B cell (primary cell): ENCODE data around the gene PCYOX1L. TPM values are rescaled to one million over a fixed set of nuclear protein-coding genes. Genes with fewer than 3 reads are reported as not detected.
A peak's percentile ranks its signal among the peaks of the same experiment; 100 is the strongest.

Source experiments
- ATAC-seq: fragments of 200-7000 bp; cut with Tn5 transposase; one replicate; pipeline ENCODE4 v1.10.0; 2021; ENCODE audit warnings: low read depth, mild to moderate bottlenecking, moderate number of reproducible peaks, moderate library complexity
- CTCF ChIA-PET: fragments of 350-600 bp; sonication (Branson Sonifier 250); formaldehyde crosslinking; loops from one replicate; lab custom pipeline; 2021; ENCODE audit warnings: antibody characterized with exemption, inconsistent platforms; lab: Charles Lee
- POLR2A ChIA-PET: fragments of 350-600 bp; sonication (Branson Sonifier 250); formaldehyde crosslinking; loops from one replicate; lab custom pipeline; 2021; ENCODE audit warnings: antibody characterized with exemption; lab: Charles Lee
- DNase-seq: peaks from one replicate; pipeline ENCODE4 v3.0.0; 2013
- H2AFZ ChIP-seq: 2 replicates; pipeline ENCODE4 v1.6.1; 2012; ENCODE audit warnings: mild to moderate bottlenecking, low read depth, low read length; ENCODE audit not compliant: insufficient read depth, poor library complexity, severe bottlenecking
- H3K27ac ChIP-seq, 2 donors: 1 replicate in 1 of 2; 2 replicates in 1 of 2; pipeline ENCODE4 v1.5.1; 2012 to 2013; ENCODE audit warnings: low read length in 2 of 2, mild to moderate bottlenecking in 2 of 2, moderate library complexity in 1 of 2
- H3K27me3 ChIP-seq, 4 experiments: fragments of 200-600 bp in 1 of 4; sonication (generic) in 1 of 4; replicated peaks in 1 of 4; 1 replicate in 2 of 4; 2 replicates in 2 of 4; pipeline versions ENCODE4 v1.6.1 to v1.7.0; 2013 to 2016; ENCODE audit warnings: low read length in 3 of 4, mild to moderate bottlenecking in 2 of 4, mixed read lengths in 1 of 4, moderate library complexity in 1 of 4; ENCODE audit not compliant: insufficient read depth in 4 of 4, control insufficient read depth in 3 of 4; ENCODE audit errors: control extremely low read depth in 1 of 4
- H3K36me3 ChIP-seq, 2 experiments: replicated peaks in 1 of 2; 1 replicate in 1 of 2; 2 replicates in 1 of 2; pipeline versions ENCODE4 v1.6.1 to v1.7.1; 2013; ENCODE audit warnings: low read length in 1 of 2; ENCODE audit not compliant: insufficient read depth in 2 of 2, control insufficient read depth in 1 of 2; ENCODE audit errors: control extremely low read depth in 1 of 2, extremely low read depth in 1 of 2
- H3K4me1 ChIP-seq, 2 donors: fragments of 200-600 bp in 1 of 2; sonication (generic) in 1 of 2; 1 replicate in 1 of 2; 2 replicates in 1 of 2; pipeline versions ENCODE4 v1.5.1 to v1.6.1; 2013 to 2017; ENCODE audit warnings: low read length in 2 of 2; ENCODE audit not compliant: control insufficient read depth in 2 of 2, insufficient read depth in 2 of 2
- H3K4me2 ChIP-seq: replicated peaks from 2 replicates; pipeline ENCODE3; 2012; ENCODE audit warnings: mild to moderate bottlenecking, low read depth, low read length; ENCODE audit not compliant: poor library complexity, severe bottlenecking
- H3K4me3 ChIP-seq, 5 experiments: fragments of 200-600 bp in 1 of 5; sonication (generic) in 1 of 5; 1 replicate in 3 of 5; 2 replicates in 2 of 5; pipeline versions ENCODE4 v1.5.1 to v1.7.0; 2011 to 2016; ENCODE audit warnings: low read length in 4 of 5, mild to moderate bottlenecking in 4 of 5, low read depth in 2 of 5, control low read depth in 1 of 5, moderate library complexity in 1 of 5; ENCODE audit not compliant: insufficient read depth in 1 of 5; ENCODE audit errors: control extremely low read depth in 1 of 5, extremely low read depth in 1 of 5
- H3K79me2 ChIP-seq: fragments of 200-600 bp; sonication (generic); one replicate; pipeline ENCODE4 v1.6.0; 2016; ENCODE audit warnings: low read length; ENCODE audit not compliant: control insufficient read depth, insufficient read depth
- H3K9ac ChIP-seq: fragments of 200-600 bp; sonication (generic); 2 replicates; pipeline ENCODE4 v1.6.1; 2017; ENCODE audit warnings: mild to moderate bottlenecking, low read length, moderate library complexity
- H3K9me3 ChIP-seq, 3 donors: one replicate each; pipeline versions ENCODE4 v1.6.1 to v1.7.1; 2013; ENCODE audit warnings: low read length in 2 of 3; ENCODE audit not compliant: control insufficient read depth in 2 of 3, insufficient read depth in 1 of 3; ENCODE audit errors: control extremely low read depth in 1 of 3
- H4K20me1 ChIP-seq: 2 replicates; pipeline ENCODE4 v1.6.0; 2012; ENCODE audit warnings: mild to moderate bottlenecking, low read length; ENCODE audit not compliant: insufficient read depth, control insufficient read depth, poor library complexity, severe bottlenecking
- H3K27ac Mint-ChIP-seq: one replicate; pipeline ENCODE4 v1.8.0; 2021; ENCODE audit warnings: mixed read lengths
- H3K27me3 Mint-ChIP-seq: one replicate; pipeline ENCODE4 v1.8.0; 2021; ENCODE audit warnings: mixed read lengths
- H3K4me1 Mint-ChIP-seq: one replicate; pipeline ENCODE4 v1.8.0; 2021; ENCODE audit warnings: mixed read lengths
- H3K4me3 Mint-ChIP-seq: one replicate; pipeline ENCODE4 v1.8.0; 2021; ENCODE audit warnings: mixed read lengths
- H3K9me3 Mint-ChIP-seq: one replicate; pipeline ENCODE4 v1.8.0; 2022; ENCODE audit warnings: mixed read lengths; ENCODE audit not compliant: insufficient read depth
- CTCF ChIP-seq: fragments of 200-600 bp; IDR thresholded peaks from one replicate; pipeline ENCODE4 v1.8.0; 2022; ENCODE audit warnings: antibody characterized with exemption, mild to moderate bottlenecking
- EZH2 ChIP-seq: IDR thresholded peaks from 2 replicates; pipeline ENCODE4 v1.6.1; 2012; ENCODE audit warnings: borderline replicate concordance, low read depth, mild to moderate bottlenecking, moderate library complexity, low read length; ENCODE audit not compliant: insufficient read depth, poor library complexity, severe bottlenecking
- WGBS: methylation state at CpG from one replicate; pipeline ENCODE4 v1.1.5; 2013; ENCODE audit warnings: missing lambda C conversion rate; ENCODE audit not compliant: insufficient coverage; 5-methylcytosine and 5-hydroxymethylcytosine counted together
- intact Hi-C: fragments of 100-400 bp; cut with micrococcal nuclease; formaldehyde crosslinking; loops from one replicate; pipeline ENCODE4 v1.10.0; 2022
- polyA plus RNA-seq: library from polyadenylated mRNA; depleted of rRNA; stranded (reverse); fragments of >200 nt; gene quantifications from 2 replicates; pipeline ENCODE4 v1.2.3, GENCODE V29; 2012
- total RNA-seq, 2 donors: library from RNA; stranded (reverse); fragments of 120-200 nt in 1 of 2; gene quantifications; 1 replicate in 1 of 2; 2 replicates in 1 of 2; pipeline versions ENCODE4 v1.2.3 to v1.2.4, GENCODE V29; 2013 to 2022

The PCYOX1L gene
- total and polyA plus RNA-seq, 2 donors (not counting 1 experiment from before 2014, with no cell fraction given), result 11.7 to 19.4 TPM

- intact Hi-C loops, result no loop called here
- WGBS, result 71% methylated on average over 1 of the region's 1 CpG
Observed at GRCh38 chr5:149360272-149360671, 2.4 kb downstream of the PCYOX1L start.

More at GRCh38 chr5:149360272-149360671, 2.4 kb downstream of the PCYOX1L start:
- Histone ChIP-seq H3K27ac (no peak overlapping the region), H2AFZ (no peak overlapping the region), H3K4me2 (no peak overlapping the region), H3K9ac (no peak overlapping the region), H3K9me3 (peaks cover 0 to 3% (median 0%) of the 10 kb centered on the region in 3 donors), H4K20me1 (no peaks in the 10 kb centered on the region), H3K4me3 (no peak overlapping the region), H3K36me3 (peaks cover 0 to 3% of the 10 kb centered on the region in 2 experiments), H3K27me3 (no peaks in the 10 kb centered on the region), H3K79me2 (peaks cover 12% of the 10 kb centered on the region), H3K4me1 (peaks cover 12 to 15% of the 10 kb centered on the region in 2 donors)
- peak overlapping the region; percentile 42 for H3K4me3 Mint-ChIP-seq
- no peak for TF ChIP-seq CTCF
- no peak for TF ChIP-seq EZH2
- DNase-seq, result no peak
- no peaks in the 10 kb centered on the region for H3K9me3 Mint-ChIP-seq
- no peaks in the 10 kb centered on the region for H3K27me3 Mint-ChIP-seq
- ChIA-PET POLR2A (interaction anchor here (0.5 kb wide), 1 partner anchor 185 kb away, joined by 4 read pairs; no protein-coding TSS in a partner anchor), CTCF (interaction anchor here (1.0 to 1.8 kb wide), 3 partner anchors 9 to 21 kb away, joined by 3 to 6 read pairs (median 3); no protein-coding TSS in a partner anchor)
- H3K4me1 Mint-ChIP-seq, result peaks cover 18% of the 10 kb centered on the region
- ATAC-seq, result no peak
- no peak overlapping the region for H3K27ac Mint-ChIP-seq
